Activated T-cell treated with anti-CD3 and anti-CD28 coated beads for 48 hours (primary cell): ENCODE measurements around the gene MRPL39.
"Not testable (repeated sequence)": the region's sequence is repeated elsewhere in the genome, so short reads cannot be mapped to it uniquely, and the experiment has no call there.

Experiments
- DNase-seq: peaks from one replicate; pipeline ENCODE4 v3.0.0-alpha.2; 2020; ENCODE audit warnings: low read depth

Gene MRPL39

DNA sequence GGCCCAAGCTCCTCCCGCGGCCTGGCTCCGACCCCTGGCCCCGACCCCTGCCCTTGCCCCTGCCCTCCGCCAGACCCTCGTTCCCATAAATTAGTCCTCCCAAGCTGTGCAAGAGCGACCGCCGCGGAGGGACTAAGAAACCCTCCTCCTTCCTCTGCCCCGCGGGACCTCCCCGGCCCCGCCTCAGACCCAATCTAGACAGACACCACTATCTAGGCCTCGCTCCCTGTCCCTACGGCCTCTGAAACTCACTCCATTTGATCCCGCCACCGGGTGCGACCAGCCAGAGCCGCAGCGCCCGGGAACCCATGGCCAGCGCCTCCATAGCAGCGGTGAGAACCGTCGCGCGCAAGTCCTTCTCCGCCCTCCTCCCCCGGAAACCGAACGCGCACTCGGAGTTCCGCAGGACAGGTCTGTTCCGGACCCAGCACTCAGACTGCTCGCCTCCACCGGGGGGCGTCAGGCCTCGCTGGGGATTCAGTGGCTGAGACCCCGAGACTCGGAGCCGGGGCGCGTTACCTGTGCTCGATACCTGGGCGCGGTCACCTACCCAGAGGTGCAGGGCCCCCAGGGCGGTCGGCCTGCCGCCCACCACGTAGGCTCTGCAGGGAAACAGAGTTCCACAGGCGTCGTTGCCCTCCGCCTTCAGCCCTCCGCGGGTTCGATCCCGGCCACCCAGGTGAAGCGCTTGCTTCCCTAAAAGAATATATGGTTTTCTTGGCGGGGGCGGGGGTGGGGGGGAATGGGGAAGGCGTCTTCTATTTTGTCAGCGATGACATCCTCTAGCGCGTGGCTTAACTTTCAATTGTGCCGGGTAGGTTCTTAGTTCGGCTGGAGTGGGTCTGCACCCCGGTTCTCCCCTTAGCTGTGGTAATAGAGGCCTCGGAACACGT is at the start of gene MRPL39:
Gene MRPL39 (minus strand): TSS at position 331 of the 893 bp plus-strand sequence. CDS start 6 bp downstream, at position 325.
- peak; percentile 86 for DNase-seq

DNA sequence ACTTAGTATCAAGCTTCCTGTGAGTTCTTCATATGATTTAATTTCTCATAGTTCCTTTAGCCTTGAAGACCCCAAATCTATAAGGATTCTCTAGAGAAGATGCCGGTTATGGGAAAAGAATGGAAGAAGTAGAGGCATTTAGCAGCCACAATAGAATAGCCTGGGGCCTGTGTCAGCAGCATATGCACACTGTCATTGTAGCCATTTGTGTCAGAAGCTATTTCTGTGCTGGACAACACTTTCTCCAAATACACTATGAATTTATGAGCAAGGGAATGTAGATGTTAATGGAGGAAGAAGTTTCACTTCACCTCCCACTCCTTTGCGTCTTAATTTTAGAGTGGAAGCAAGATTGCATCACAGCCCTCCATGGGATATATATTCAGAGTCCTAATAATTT is 49.1 kb upstream of the MRPL39 start:
- no peak for DNase-seq

DNA sequence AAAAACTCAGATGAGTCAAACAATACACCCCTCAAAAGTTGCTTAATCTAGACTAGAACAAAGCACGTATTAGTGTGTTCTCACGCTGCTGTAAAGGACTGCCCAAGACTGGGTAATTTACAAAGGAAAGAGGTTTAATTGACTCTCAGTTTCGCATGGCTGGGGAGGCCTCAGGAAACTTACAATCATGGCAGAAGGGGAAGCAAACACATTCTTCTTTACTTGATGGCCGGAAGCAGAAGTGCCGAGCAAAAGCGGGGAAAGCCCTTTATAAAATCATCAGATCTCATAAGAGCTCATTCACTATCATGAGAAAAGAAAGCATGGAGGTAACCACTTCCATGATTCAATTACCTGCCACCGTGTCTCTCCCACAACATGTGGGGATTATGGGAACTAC is 41.9 kb upstream of the MRPL39 start:
- no peak for DNase-seq

DNA sequence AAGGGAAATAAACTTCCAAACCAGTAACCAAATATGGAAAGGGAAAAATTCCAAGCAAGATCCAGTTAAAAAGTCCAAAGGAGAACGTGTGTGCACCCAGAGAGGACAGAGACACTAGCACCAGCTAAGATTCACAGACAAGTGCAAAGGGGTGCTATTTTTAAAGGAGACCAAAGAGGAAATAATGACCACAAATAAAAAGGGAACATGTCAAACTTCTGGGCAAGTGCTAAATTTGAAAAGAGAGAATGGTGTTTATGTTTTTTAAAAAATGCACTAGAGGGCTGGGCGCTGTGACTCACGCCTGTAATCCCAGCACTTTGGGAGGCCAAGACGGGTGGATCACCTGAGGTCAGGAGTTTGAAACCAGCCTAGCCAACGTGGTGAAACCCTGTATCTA is 40.4 kb upstream of the MRPL39 start:
- no peak for DNase-seq

DNA sequence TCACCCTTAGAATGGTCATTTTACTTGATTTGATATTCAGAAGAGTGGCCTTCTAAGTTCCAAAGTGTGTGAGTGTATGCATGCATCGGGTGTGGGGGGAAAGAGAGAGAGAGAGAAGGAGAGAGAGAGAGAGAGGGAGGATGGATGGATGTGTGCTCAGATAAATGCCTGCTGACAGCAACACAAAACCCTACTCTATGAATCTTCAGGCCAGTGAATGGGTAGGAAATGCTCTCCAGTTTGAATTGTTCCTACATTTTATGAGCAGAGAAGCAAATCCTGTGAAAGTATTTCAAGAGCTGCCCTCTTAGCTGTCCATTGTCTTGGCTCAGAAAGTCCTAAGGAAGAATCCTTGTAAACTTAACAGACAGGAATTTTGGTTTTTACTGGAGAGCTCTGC is 39.2 kb upstream of the MRPL39 start:
- no peak for DNase-seq

DNA sequence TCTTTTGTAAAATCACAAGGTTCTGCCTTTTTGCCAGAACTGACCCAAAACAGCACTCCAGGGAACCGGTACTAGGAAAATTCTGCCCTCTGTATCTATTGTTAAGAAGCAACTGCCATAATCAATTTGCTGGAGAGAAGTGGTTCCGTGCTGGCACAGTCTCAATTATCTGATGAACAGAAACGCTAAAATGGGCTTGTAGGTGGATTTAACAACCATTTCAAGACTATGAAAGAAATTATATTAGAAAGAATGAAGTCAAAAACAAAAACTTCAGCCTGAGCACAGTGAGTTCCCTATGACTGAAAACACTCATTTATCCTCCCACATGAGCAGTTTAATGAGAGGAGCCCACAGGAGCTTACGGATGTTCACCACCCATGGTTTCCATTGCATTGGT is 36.2 kb upstream of the MRPL39 start:
- no peak for DNase-seq

DNA sequence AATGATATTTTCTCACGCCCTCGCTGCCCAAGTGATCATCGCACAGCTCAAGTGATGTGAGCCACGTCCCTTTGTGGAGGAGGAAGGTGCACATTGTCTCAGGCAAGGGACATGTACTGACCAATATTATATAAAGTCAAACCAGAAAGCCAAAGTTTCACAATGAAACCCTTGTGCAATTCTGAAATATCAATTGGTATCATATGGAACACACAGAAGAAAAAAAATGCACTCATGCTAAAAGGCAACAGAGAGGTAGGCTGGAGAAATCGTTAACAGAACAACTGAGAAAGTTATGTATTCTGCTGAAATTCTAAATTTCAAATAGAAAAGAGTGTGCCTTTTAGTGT is 33.6 kb upstream of the MRPL39 start:
- no peak for DNase-seq

DNA sequence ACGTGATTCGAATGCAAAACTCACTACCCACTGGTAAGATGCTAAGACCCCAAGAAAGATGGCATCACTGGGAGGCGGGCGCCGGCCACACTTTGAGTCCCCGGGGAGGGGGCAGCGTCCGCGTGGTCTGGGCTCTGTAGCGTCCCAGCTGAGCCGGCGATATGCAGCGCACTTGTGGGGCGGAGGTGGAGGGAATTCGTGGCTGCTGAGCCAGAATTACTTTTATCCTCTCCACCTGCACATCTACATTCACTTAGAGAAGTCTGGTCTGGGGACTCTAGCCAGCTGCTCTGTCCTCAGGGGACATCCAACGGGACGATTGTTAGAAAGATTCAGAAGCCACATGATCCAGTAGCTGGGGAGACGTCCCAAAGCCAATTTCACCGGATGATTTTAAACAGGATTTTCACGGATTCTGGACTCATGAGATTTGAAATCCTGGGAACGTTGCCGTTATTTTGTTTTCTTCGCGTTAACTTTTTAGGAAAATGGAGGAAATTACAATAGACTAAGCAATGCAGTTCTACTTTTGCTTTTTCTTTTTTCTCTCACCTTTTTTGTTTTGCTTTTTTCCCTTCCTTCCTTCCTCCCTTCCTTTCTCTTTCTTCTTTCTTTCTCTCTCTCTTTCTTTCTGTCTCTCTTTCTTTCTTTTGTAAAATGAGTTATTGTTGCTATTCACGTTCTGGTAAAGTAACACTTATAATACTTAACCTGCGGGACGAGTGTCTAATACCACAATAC is 33.1 kb upstream of the MRPL39 start:
- DNase-seq: peak; percentile 3

DNA sequence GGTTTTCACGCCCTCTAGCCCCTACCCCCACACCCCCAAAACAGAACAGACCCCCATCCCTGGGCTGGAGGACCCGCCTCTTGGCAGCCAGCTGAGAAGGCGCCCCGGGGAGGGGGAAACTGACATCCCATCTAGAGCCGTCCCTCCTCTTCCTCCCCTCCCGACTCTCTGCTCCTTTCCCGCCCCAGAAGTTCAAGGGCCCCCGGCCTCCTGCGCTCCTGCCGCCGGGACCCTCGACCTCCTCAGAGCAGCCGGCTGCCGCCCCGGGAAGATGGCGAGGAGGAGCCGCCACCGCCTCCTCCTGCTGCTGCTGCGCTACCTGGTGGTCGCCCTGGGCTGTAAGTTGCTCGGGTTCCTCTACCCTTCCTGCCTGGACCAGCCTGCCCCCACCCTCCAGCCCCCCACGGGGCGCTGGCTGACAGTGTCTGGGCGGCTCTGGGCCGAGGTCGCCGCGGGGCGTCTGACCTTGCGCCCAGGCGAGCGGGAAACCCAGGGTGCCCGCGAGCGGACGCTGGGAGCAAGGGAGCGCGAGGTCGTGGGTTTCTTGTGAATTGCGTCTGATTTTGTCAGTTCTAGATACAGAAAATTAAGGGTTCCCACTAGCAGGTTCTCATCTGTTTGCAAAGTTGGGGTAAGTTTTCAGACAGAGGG is 32.4 kb upstream of the MRPL39 start:
- DNase-seq: peak; percentile 33

DNA sequence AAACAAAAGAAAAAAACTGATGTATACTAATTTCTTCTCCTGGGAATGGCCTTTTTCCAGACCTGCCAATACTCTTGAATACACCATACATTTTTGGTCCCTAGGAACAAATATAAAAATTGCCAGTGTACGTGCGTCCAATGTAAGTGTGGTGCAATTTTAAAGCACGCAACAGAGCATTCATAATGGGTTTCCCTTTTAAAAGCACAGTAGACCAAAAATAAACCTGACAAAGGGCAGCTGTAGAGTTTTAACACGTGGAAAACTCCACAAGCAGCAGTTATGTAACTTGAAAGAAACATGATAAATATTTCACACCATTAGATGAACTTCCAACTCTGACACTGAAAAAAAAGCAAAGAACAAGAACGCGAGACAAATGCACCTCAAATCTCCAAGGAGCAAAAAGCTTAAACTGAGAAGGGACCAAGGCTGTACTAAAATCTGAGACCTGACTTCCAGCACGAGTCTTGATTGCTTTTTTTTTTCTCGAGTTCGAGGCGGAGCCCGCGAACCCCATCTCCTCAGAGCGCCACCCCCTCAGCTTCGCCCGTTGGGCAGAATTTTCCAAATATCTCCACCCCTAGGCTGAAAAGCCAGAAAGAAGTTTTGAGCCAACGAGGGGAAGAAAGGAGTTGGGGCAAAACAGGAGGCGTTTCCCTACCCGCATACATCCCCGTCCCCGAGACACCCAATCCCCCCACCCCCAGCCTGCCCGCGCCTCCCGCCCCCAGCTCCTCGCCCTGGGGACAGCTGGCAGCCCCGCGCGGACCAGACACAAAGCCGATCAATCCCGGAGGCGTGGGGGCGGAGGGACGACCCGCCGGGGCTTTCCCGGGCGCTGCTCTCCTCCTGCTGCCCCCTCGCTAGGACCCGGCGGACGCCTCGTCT is 31.6 kb upstream of the MRPL39 start, which contains the start of gene JAM2:
Gene JAM2 (plus strand): TSS at position 599 of the 891 bp plus-strand sequence. CDS start 564 bp downstream, outside the sequence.
- DNase-seq: peak; percentile 39

DNA sequence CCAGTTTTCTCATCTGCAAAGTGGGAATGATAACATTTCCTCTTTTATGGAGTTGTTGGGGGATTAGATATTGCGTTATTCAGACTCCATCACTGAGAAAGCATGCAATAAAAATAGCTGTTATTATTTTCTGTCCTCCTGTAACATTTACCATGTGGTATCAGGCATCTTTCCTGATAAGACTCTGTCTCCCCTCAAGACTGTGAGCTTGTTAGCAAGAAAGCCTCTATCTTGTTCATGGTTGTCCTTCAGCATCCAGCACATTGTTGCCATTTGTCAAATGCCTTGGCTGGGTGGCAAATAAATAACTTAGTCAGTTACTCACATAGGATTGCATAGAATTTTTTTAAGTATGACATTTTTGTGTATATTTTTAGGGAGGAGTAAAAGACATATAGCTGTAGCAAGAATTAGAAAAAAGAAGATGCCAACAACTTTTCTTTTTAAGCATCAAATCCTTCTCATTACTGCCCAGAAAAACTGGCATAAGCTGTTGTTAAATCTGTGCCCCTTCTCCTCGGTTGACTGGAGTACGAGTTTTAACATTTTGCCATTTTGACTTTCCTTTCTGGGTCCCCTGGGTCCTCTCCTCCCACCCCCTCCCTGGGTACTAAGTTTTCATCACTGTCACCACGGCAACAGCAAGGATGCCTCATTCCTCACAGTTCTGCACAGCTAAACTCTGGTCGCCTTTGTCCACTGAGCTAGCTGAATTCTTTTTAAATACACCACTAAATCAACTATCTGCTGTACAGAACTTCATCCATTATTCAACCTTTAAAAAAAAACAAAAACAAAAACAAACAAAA is 30.8 kb upstream of the MRPL39 start:
- DNase-seq: no peak

DNA sequence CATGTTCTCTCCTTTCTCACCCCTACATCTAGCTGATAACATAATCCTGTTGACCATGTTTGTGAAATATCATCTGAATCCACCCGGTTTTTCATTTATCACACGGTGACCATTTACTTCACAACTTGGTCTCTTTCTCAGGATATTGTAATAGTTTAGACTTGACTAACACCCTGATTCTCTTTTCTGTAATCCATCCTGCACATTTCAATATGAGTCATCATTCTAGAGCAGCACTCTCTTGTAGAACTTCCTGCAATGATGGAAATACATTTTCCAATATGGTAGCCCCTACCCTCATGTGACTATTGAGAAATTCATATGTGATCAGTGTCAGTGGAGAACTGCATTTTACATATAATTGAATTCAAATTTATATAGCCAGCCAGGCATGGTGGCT is 29.4 kb upstream of the MRPL39 start:
- DNase-seq: no peak

DNA sequence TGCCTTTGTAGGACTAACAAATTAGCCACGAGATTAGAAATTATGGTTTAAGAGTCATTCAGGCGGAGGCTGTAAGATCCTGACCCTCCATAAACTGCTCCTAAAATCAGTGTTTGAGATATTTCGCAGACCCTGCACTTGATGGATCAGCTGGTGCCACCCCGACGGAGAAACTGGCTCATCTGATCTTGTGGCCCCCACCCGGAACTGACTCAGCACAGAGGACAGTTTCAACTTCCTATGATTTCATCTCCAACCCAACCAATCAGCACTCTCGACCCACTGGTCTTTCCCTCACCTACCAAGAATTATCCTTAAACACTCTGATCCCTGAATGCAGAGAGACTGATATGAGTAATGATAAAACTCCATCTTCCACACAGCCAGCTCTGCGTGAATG is 28.0 kb upstream of the MRPL39 start:
- no peak for DNase-seq

DNA sequence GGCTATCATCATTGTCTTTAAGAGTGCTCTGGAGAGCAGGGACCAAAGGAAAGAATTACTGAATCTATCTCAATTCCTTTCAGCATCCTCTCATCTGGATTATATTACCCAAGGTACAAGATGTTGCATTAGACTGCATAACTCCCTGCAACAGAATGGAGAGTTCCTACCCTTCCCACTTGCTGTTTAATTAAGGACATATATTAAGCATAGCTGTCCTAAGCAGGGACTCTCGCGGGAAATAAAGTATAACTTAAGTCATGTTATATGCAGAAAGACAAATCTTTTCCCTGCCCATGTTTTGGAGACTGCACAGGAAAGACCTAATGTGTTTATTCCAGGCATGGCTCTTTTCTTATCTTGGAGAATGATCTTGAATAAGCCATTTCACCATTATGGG is 25.0 kb upstream of the MRPL39 start:
- DNase-seq: no peak

DNA sequence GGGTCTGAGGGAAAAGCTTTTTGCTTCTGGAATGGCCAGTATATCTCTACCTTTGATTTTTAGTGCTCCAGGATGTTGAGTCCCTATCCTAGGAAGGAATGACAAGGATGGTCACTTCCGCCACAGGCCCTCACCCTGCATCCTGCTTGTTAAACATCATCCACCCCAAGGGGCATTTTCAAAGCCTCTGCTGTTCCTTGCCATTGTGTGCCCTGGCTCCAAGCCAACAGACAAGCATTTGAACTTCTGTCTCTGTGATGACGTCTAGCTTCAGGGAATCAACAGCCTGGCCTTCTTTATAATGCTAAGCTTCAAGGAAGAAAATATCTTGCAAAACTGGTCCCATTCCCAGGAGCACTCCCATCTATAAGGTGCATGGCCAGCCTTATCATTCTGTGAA is 19.5 kb upstream of the MRPL39 start:
- no peak for DNase-seq

DNA sequence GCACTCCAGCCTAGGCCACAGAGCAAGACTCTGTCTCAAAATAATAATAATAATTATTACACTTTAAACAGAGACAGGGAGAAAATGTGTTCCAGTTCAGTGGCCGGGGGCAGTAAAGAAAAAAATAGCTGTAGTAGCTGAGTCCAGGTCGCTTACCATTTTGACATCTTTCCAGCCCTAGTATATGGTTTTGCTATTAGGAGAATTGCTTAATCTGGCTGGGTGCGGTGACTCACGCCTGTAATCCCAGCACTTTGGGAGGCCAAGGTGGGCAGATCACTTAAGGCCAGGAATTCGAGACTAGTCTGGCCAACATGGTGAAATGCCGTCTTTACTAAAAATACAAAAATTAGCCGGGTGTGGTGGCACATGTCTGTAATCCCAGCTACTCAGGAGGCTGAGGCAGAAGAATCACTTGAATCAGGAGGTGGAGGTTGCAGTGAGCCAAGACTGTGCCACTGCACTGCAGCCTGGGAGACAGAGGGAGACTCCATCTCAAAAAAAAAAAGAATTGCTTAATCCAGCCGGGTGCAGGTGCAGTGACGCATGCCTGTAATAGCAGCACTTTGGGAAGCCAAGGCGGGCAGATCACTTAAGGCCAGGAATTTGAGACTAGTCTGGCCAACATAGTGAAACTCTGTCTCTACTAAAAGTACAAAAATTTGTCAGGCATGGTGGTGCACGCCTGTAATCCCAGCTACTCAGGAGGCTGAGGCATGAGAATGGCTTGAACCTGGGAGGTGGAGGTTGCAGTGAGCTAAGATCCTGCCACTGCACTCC is 18.7 kb upstream of the MRPL39 start:
- DNase-seq: not testable (repeated sequence)

DNA sequence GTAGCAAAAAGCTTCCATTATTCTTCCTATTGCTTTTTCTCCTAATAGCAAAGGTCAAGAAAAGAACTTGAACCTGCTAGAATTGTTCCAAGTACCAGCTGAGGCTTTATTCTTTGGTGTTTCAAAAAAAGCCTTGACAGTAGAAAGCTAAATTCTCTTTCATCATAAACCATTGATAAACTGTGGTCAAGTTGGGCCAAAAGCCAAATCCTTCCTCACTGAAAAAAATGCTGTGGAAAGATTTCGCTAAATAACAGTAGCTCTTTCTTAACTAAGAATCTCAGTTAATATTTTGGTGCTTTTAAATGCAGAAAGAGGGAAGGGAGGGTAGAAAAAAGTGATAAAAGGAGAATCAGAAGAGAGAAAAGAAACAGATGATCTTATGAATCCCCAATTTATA is 17.8 kb upstream of the MRPL39 start:
- DNase-seq: no peak

DNA sequence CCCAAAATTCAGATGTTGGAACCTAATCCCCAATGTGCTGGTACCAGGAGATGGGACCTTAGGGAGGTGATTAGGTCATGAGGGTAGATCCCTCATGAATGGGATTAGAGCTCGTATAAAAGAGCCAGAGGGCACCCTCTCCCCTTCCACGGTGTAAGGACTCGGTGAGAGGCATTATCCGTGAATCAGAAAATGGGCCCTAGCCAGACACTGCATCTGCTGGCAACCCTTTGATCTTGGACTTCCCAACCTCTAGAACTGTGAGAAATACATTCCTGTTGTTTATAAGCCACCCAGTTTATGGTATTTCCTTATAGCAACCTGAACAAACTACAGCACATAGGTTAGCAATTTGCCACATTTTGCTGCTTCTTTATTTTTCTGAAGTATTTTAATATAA is 17.2 kb upstream of the MRPL39 start:
- DNase-seq: no peak

DNA sequence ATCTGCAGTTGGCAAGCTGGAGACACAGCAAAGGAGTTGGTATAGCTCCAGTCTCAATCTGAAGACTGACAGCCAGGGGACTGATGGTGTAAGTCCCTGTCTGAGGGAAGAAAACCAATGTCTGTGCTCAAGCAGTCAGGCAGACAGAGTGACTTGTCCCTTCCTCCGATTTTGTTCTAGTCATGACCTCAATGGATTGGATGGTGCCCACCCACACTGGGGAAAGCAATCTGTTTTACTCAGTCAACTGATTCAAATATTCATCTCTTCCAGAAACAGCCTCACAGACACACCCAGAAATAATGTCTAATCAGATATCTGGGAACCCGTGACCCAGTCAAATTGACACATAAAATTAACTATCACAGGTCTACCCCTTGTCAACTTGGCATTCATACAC is 11.9 kb upstream of the MRPL39 start:
- DNase-seq: no peak

DNA sequence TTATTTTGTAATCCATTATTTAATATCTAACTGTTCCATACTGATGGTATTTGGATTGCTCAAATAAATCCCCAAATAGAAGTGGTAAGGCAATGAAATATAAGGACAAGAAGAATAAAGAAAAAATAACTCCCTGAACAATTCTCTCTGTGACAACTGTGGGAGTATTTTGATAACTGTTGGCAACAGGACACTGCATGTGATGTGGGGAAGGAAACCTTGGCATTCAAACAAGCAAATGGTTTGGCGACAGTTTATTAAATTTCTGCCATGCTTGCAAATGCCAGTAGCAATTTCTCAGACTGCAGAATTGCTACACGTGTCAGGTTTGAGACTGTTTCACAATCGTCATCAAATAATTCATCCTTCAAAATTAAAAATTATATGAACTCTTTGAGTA is 8.6 kb upstream of the MRPL39 start:
- DNase-seq: no peak
